GM12878 (cell line): Measurements from ENCODE around the gene TRAF3IP3. TPM values are rescaled to one million over a fixed set of nuclear protein-coding genes. Genes with fewer than 3 reads are reported as not detected.

Experiments used
- BCL11A ChIP-seq: IDR thresholded peaks from 2 replicates; pipeline ENCODE4 v1.6.1; 2011; ENCODE audit warnings: low read depth, low read length
- BCL3 ChIP-seq: IDR thresholded peaks from 2 replicates; pipeline ENCODE4 v1.6.1; 2011; ENCODE audit warnings: borderline replicate concordance, low read depth, mild to moderate bottlenecking, moderate library complexity, low read length; ENCODE audit not compliant: insufficient read depth, poor library complexity, severe bottlenecking
- CEBPZ ChIP-seq: fragments of 150-350 bp; IDR thresholded peaks from 2 replicates; pipeline ENCODE4 v1.6.1; 2016; ENCODE audit warnings: low read depth, low read length
- CREB1 ChIP-seq: IDR thresholded peaks from 2 replicates; pipeline ENCODE4 v1.6.1; 2012; ENCODE audit warnings: low read depth, mild to moderate bottlenecking, inconsistent platforms
- CREM ChIP-seq: IDR thresholded peaks from 2 replicates; pipeline ENCODE4 v1.6.1; 2014; ENCODE audit warnings: antibody characterized with exemption, low read depth
- EED ChIP-seq: sonication (generic); IDR thresholded peaks from 2 replicates; pipeline ENCODE4 v1.6.1; 2016; ENCODE audit warnings: antibody characterized with exemption, low read depth
- IRF4 ChIP-seq: IDR thresholded peaks from 2 replicates; pipeline ENCODE4 v1.6.1; 2011; ENCODE audit warnings: low read depth, low read length
- JUNB ChIP-seq: IDR thresholded peaks from 2 replicates; pipeline ENCODE4 v1.6.1; 2016; ENCODE audit warnings: antibody characterized with exemption, mild to moderate bottlenecking
- MYB ChIP-seq: fragments of 150-350 bp; IDR thresholded peaks from 2 replicates; pipeline ENCODE4 v1.6.1; 2014; ENCODE audit warnings: mild to moderate bottlenecking, low read depth, low read length, borderline replicate concordance
- NFIC ChIP-seq: IDR thresholded peaks from 2 replicates; pipeline ENCODE4 v1.6.1; 2012; ENCODE audit warnings: low read depth, mild to moderate bottlenecking, inconsistent platforms, low read length, moderate library complexity
- PML ChIP-seq: IDR thresholded peaks from 2 replicates; pipeline ENCODE4 v1.6.1; 2012; ENCODE audit warnings: low read length, inconsistent platforms
- RB1 ChIP-seq: fragments of 450-650 bp; formaldehyde crosslinking; IDR thresholded peaks from 2 replicates; pipeline ENCODE4 v1.6.1; 2017; ENCODE audit warnings: mild to moderate bottlenecking, borderline replicate concordance
- RFX5 ChIP-seq: IDR thresholded peaks from 2 replicates; pipeline ENCODE4 v1.6.1; 2011; ENCODE audit warnings: low read depth, low read length, improper control_type of control experiment
- TCF3 ChIP-seq: IDR thresholded peaks from 2 replicates; pipeline ENCODE4 v1.6.1; 2012; ENCODE audit warnings: low read depth, mild to moderate bottlenecking, low read length, borderline replicate concordance; ENCODE audit not compliant: insufficient read depth
- TCF7 ChIP-seq: IDR thresholded peaks from 2 replicates; pipeline ENCODE4 v1.6.1; 2014; ENCODE audit warnings: antibody characterized with exemption, borderline replicate concordance
- polyA plus RNA-seq, 11 experiments: library from polyadenylated mRNA; depleted of rRNA in 4 of 11; unstranded in 6 of 11; stranded (reverse) in 5 of 11; fragments of >200 nt; fragmentation: Nextera tagmentation in 4 of 11; fragmentation: Illumina TruSeq in 1 of 11; extraction: Ambion mirVana in 4 of 11; extraction: Trizol in 1 of 11; gene quantifications; 1 replicate in 1 of 11; 2 replicates in 10 of 11; pipeline versions ENCODE4 v1.2.1 to v1.2.3, GENCODE V29; 2011 to 2016; ENCODE audit warnings: inconsistent platforms in 2 of 11, missing spikeins in 2 of 11, low read depth in 1 of 11
- total RNA-seq, 4 experiments: library from RNA; depleted of rRNA in 3 of 4; stranded (reverse); fragments of >200 nt in 3 of 4; fragmentation: Illumina TruSeq in 1 of 4; extraction: Trizol in 1 of 4; gene quantifications; 2 replicates each; pipeline versions ENCODE4 v1.2.1 to v1.2.3, GENCODE V29; 2013 to 2021
- TF ChIP-seq, protein P1 (sequence below): fragments of 450-650 bp; IDR thresholded peaks from 2 replicates; pipeline ENCODE4 v1.6.1; 2017; ENCODE audit warnings: mild to moderate bottlenecking, moderate library complexity
- TF ChIP-seq, protein P2 (sequence below): fragments of 450-650 bp; IDR thresholded peaks from 2 replicates; pipeline ENCODE4 v1.6.1; 2016; ENCODE audit warnings: mild to moderate bottlenecking

Gene TRAF3IP3
- total and polyA plus RNA-seq, 10 of the 15 experiments (the other 5 are each of a cell fraction or from before 2014, with no cell fraction given): 61.6 to 121 (median 96.5) TPM

GRCh38 chr1:209723756-209724693 is 31.8 kb upstream of the TRAF3IP3 start (continued):
- TF ChIP-seq, protein P1, sequence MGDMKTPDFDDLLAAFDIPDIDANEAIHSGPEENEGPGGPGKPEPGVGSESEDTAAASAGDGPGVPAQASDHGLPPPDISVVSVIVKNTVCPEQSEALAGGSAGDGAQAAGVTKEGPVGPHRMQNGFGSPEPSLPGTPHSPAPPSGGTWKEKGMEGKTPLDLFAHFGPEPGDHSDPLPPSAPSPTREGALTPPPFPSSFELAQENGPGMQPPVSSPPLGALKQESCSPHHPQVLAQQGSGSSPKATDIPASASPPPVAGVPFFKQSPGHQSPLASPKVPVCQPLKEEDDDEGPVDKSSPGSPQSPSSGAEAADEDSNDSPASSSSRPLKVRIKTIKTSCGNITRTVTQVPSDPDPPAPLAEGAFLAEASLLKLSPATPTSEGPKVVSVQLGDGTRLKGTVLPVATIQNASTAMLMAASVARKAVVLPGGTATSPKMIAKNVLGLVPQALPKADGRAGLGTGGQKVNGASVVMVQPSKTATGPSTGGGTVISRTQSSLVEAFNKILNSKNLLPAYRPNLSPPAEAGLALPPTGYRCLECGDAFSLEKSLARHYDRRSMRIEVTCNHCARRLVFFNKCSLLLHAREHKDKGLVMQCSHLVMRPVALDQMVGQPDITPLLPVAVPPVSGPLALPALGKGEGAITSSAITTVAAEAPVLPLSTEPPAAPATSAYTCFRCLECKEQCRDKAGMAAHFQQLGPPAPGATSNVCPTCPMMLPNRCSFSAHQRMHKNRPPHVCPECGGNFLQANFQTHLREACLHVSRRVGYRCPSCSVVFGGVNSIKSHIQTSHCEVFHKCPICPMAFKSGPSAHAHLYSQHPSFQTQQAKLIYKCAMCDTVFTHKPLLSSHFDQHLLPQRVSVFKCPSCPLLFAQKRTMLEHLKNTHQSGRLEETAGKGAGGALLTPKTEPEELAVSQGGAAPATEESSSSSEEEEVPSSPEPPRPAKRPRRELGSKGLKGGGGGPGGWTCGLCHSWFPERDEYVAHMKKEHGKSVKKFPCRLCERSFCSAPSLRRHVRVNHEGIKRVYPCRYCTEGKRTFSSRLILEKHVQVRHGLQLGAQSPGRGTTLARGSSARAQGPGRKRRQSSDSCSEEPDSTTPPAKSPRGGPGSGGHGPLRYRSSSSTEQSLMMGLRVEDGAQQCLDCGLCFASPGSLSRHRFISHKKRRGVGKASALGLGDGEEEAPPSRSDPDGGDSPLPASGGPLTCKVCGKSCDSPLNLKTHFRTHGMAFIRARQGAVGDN: no peak
- no peak for TF ChIP-seq RB1
- peak; percentile 87 for TF ChIP-seq EED
- TF ChIP-seq CREM: peak; percentile 57; the same call in 1 of the 2 replicates
- peak; percentile 64 for TF ChIP-seq CREB1
- no peak for TF ChIP-seq PML
- peak; percentile 68 for TF ChIP-seq NFIC
- peak; percentile 47; the same call in 1 of the 2 replicates for TF ChIP-seq BCL11A
- no peak for TF ChIP-seq MYB
- peak; percentile 68; the same call in 1 of the 2 replicates for TF ChIP-seq JUNB
- TF ChIP-seq TCF7: peak; percentile 80; the same call in 1 of the 2 replicates
- TF ChIP-seq, protein P2, sequence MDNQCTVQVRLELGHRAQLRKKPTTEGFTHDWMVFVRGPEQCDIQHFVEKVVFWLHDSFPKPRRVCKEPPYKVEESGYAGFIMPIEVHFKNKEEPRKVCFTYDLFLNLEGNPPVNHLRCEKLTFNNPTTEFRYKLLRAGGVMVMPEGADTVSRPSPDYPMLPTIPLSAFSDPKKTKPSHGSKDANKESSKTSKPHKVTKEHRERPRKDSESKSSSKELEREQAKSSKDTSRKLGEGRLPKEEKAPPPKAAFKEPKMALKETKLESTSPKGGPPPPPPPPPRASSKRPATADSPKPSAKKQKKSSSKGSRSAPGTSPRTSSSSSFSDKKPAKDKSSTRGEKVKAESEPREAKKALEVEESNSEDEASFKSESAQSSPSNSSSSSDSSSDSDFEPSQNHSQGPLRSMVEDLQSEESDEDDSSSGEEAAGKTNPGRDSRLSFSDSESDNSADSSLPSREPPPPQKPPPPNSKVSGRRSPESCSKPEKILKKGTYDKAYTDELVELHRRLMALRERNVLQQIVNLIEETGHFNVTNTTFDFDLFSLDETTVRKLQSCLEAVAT: no peak
- TF ChIP-seq RFX5: no peak
- TF ChIP-seq BCL3: peak; percentile 59
- peak; percentile 67; the same call in 1 of the 2 replicates for TF ChIP-seq IRF4
- no peak for TF ChIP-seq CEBPZ
- TF ChIP-seq TCF3: 0 out of 2 replicates have a peak, but pooled peaks have one; percentile 36
